Measurements from ENCODE around the gene EPB41L5. TPM values are rescaled to one million over a fixed set of nuclear protein-coding genes. Genes with fewer than 3 reads are reported as not detected.

Gene EPB41L5
- total RNA-seq, 4 donors from 2014 or later = 11.4 to 42.9 (median 14.5) TPM

DNA sequence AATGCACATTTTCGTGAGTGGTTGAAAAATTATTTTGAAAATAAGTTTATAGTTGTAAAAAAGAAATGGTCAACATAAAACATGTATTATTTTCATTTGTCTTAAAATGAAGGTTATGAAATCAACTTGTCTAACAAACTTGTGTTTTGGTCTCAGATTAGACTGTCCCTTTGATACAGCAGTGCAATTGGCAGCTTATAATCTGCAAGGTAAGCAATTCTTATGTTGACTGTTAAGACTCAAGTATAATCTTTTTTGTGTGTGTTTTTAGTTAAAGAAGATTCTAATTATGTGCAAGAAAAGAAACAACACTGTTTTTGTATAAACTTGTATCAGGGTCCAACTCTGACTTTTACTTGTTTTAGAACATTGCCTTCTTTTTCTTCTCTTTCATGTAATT lies 62.7 kb downstream of the EPB41L5 start:
- no peaks in the 10 kb centered on the region for H3K9me3 ChIP-seq
- no peak overlapping the region for H3K27ac ChIP-seq
- 86 to 97% methylated on average over 1 of the region's 1 CpG for WGBS, 2 donors

DNA sequence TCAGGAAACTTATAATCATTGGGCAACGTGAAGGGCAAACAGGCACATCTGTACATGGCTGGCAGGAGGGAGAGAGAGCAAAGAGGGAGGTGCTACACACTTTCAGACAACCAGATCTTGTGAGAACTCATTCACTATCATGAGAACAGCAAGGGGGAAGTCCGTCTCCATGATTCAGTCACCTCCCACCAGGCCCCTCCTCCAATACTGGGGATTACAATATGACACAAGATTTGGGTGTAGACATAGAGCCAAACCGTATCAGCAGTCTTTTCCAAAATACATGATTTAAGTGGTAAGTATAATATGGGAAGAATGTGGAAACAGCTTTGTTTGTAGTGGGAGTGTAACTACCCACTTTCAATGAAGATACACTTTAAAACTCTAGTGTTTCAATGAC lies 65.0 kb downstream of the EPB41L5 start:
- Histone ChIP-seq H3K4me1 (no peaks in the 10 kb centered on the region), H3K4me3 (no peak overlapping the region), H3K36me3 (peaks cover 0 to 41% (median 0%) of the 10 kb centered on the region in 3 donors), H3K27me3 (no peaks in the 10 kb centered on the region), H3K27ac (no peak overlapping the region), H3K9me3 (no peaks in the 10 kb centered on the region)
- whole genome bisulfite sequencing, 2 donors = 68 to 79% methylated on average over 3 of the region's 3 CpGs
- TF ChIP-seq, protein P1, sequence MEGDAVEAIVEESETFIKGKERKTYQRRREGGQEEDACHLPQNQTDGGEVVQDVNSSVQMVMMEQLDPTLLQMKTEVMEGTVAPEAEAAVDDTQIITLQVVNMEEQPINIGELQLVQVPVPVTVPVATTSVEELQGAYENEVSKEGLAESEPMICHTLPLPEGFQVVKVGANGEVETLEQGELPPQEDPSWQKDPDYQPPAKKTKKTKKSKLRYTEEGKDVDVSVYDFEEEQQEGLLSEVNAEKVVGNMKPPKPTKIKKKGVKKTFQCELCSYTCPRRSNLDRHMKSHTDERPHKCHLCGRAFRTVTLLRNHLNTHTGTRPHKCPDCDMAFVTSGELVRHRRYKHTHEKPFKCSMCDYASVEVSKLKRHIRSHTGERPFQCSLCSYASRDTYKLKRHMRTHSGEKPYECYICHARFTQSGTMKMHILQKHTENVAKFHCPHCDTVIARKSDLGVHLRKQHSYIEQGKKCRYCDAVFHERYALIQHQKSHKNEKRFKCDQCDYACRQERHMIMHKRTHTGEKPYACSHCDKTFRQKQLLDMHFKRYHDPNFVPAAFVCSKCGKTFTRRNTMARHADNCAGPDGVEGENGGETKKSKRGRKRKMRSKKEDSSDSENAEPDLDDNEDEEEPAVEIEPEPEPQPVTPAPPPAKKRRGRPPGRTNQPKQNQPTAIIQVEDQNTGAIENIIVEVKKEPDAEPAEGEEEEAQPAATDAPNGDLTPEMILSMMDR (IDR thresholded peaks at IDR 0.05) = no peak
- TF ChIP-seq EP300 (IDR thresholded peaks at IDR 0.05) (no peak), POLR2A (IDR thresholded peaks at IDR 0.05) (no peak)
- no peak for DNase-seq (ENCODE audit: low spot score in 2 of 2)

More for the DNA sequence above, 62.7 kb downstream of the EPB41L5 start:
- Histone ChIP-seq H3K4me3 (no peak overlapping the region), H3K4me1 (no peaks in the 10 kb centered on the region), H3K27me3 (no peaks in the 10 kb centered on the region), H3K36me3 (peaks cover 0 to 38% (median 0%) of the 10 kb centered on the region in 3 donors)
- DNase-seq (ENCODE audit: low spot score in 2 of 2) = no peak
- TF ChIP-seq EP300 (IDR thresholded peaks at IDR 0.05) (no peak), POLR2A (IDR thresholded peaks at IDR 0.05) (no peak)
- TF ChIP-seq, protein P1 (IDR thresholded peaks at IDR 0.05) = no peak

DNA sequence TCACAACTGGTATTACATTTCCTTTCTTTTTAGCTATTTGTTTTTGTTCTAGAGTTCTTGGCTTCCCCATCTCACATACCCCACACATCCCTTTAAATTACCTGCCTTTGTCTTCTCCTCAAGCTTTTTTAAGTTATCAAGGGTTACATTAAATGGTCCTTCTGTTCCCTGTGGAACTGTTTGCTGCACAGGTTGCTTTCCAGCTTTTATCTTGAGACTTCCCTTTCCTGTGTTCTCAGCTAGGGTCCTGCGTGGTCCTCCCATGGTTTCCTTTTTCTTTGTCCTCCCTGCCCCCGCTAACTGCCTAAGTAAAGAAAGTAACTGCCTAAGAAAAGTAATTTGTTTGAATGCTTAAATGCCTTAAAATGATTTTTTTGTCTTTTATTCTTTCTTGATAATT lies 66.8 kb downstream of the EPB41L5 start:
- Histone ChIP-seq H3K4me1 (no peaks in the 10 kb centered on the region), H3K27ac (no peak overlapping the region), H3K4me3 (no peak overlapping the region), H3K9me3 (no peaks in the 10 kb centered on the region), H3K27me3 (no peaks in the 10 kb centered on the region), H3K36me3 (peaks cover 0 to 56% (median 0%) of the 10 kb centered on the region in 3 donors)
- TF ChIP-seq EP300 (IDR thresholded peaks at IDR 0.05) (no peak), POLR2A (IDR thresholded peaks at IDR 0.05) (no peak)
- TF ChIP-seq, protein P1 (IDR thresholded peaks at IDR 0.05) = no peak
- DNase-seq (ENCODE audit: low spot score in 2 of 2) = no peak
- WGBS, 2 donors = 86 to 89% methylated on average over 2 of the region's 2 CpGs

DNA sequence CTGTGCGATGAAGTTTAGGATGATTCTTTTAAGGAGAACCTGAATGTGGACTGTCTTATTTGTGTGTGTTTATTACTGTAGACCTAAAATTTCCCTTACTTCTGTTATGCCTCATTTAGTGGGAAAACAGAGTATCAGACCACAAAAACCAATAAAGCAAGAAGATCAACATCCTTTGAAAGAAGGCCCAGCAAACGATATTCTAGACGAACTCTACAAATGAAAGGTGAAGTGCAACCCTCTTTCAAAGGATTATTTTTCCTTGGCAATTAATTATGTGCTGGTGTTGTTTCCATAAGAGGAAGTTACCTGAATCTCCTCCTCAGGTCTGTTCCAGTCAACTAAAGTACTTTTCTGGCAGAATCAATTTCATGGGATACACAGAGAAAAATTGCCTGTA lies 78.6 kb downstream of the EPB41L5 start:
- Histone ChIP-seq H3K27me3 (no peaks in the 10 kb centered on the region), H3K4me3 (no peak overlapping the region), H3K4me1 (no peaks in the 10 kb centered on the region), H3K36me3 (peaks cover 0 to 69% (median 0%) of the 10 kb centered on the region in 3 donors), H3K27ac (no peak overlapping the region), H3K9me3 (no peaks in the 10 kb centered on the region)
- no peak for TF ChIP-seq EP300 (IDR thresholded peaks at IDR 0.05)
- TF ChIP-seq POLR2A (IDR thresholded peaks at IDR 0.05) = no peak
- TF ChIP-seq, protein P1 (IDR thresholded peaks at IDR 0.05) = no peak
- DNase-seq (ENCODE audit: low spot score in 2 of 2) = no peak
- 80 to 92% methylated on average over 3 of the region's 3 CpGs for WGBS, 2 donors

DNA sequence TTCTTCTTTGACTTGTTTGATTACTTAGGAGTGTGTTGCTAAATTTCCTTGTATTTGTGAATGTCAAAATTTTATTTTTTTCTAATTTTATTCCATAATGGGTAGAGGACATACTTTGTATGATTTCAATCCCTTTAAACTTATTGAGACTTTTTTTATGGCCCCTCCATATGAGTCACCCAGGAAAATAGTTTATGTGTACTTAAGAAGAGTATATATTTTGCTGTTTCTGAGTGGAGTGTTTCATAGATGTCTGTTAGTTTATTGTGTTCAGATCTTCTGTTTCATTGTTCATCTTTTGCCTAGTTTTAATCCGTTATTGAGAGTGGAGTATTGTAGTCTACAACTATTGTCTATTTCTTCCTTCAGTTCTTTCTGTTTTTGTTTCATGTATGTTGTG lies 81.9 kb downstream of the EPB41L5 start:
- no peaks in the 10 kb centered on the region for H3K9me3 ChIP-seq
- H3K27me3 ChIP-seq = no peaks in the 10 kb centered on the region
- H3K4me3 ChIP-seq = no peak overlapping the region
- peaks cover 0 to 53% (median 0%) of the 10 kb centered on the region in 3 donors for H3K36me3 ChIP-seq
- 73 to 88% methylated on average over 1 of the region's 1 CpG for WGBS, 2 donors
- DNase-seq (ENCODE audit: low spot score in 2 of 2) = no peak
- H3K4me1 ChIP-seq = no peaks in the 10 kb centered on the region
- TF ChIP-seq EP300 (IDR thresholded peaks at IDR 0.05) (no peak), POLR2A (IDR thresholded peaks at IDR 0.05) (no peak)
- TF ChIP-seq, protein P1 (IDR thresholded peaks at IDR 0.05) = no peak
- H3K27ac ChIP-seq = no peak overlapping the region
